HG02981 (cell line): Measurements from ENCODE around the gene CDC42BPB.
A peak's percentile ranks its signal among the peaks of the same experiment; 100 is the strongest.

Experiments
- ATAC-seq: cut with Tn5 transposase; IDR thresholded peaks from one replicate; pipeline ENCODE4 v1.9.1; 2021; ENCODE audit warnings: mild to moderate bottlenecking, moderate library complexity; ENCODE audit not compliant: unreplicated experiment

CDC42BPB gene

DNA sequence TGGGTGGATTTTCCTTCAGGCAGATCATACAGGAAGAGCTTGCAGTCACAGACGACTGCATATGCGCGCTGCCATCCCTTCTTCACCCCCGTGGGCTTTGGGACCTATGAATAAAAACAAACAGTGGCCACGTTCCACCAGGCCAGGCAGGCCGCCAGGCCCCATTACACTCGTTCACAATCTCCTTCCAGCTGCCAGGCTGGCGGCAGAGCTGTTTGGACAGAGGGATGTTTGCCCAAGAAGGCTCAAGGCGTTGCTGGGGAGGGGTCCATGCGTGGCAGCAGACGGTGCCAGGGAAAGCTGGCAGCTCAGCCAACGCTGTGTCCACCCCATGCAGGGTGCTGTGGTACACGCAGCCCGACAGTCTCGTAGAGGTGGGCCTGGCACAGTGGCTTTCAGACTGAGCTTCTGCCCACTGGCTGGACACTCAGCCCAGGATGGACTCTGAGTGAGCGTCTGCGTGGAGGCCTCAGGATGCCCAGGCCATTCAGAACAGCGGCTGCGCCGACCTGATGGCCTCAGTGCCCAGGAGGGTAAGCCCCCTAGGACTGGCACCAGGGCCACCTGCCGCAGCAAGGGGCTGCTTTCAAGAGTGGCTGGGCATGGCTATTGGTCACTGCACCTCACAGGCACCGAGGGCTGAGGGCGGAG is 107.4 kb downstream of the CDC42BPB start:
- no peak for ATAC-seq

GRCh38 chr14:102949062-102949800 is 108.1 kb downstream of the CDC42BPB start:
- ATAC-seq: peak; percentile 57

- no peak for ATAC-seq
Measured at GRCh38 chr14:102948698-102949061, 108.7 kb downstream of the CDC42BPB start.

GRCh38 chr14:102947321-102948103 is 109.8 kb downstream of the CDC42BPB start:
- no peak for ATAC-seq

DNA sequence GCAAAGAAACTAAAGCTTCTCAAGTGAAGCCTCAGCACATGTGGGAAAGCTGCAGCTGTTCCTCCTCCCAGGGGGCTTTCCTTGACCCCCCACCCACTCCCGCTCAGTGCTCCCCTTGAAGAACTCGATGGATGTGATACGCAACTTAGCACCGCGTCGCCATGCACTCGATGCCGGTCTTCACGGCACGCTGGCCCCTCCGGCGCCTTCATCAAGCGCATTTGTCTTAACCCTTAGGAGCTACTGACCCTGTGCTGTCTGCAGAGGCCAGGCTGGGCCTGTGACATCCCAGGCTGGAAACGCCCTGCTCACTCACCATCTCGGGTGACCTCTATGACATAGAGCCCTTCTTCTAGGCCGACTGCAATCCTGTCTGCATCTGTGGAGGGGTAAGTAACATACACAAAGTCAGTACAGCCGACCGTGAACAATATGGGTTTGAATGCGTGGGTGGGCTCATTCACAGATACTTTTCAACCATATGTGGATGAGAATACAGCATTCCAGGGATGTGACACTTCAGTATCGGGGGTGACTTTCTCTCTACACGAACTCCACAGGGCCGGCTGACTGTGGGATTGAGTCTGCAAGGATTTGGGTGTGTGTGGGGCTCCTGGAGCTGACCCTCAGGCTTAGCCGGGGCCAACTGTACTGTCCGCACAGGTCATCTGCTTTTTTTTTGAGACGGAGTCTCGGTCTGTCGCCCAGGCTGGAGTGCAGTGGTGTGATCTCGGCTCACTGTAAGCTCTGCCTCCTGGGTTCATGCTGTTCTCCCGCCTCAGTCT is 111.8 kb downstream of the CDC42BPB start:
- ATAC-seq: no peak

DNA sequence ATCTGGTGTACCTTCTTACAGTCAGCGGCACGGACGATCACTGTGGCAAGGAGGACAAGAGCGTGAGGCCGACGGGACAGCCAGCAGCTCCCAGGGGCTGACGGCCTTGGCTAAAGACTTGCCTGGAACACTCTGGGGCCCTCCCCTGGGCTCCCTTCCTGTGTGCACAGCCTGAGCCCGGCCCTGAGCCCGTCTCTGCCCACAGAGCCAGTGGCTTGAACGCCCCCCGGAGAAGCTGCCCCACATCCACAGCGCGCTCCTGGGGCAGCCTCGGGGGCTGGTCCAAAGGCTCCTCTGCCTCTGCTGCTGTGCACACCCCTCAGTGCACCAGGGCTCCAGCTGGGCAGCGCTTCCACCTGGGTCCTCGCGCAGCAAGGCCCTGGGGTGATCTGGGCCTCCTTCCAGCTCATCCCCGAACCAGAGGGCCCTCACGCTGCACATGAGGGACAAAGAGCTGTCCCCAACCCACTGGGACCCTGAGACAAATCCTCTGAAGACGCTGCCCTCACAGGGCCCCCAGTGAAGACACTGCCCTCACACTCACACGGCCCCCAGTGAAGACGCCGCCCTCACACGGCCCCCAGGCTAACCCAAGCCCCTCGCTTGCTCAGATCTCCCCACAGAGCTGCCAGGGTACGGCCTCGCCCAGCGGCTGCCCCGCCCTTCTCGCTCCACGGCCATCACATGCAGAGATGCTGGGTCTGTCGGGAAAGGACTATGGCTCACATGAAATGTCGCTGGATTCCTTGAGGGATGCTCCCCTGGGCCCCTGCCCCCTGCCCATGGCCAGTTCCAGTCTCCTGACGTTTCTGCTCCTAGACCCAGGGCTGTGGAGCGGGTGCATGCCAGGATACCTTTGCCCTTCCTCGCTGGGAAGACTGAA is 112.7 kb downstream of the CDC42BPB start:
- ATAC-seq: no peak

DNA sequence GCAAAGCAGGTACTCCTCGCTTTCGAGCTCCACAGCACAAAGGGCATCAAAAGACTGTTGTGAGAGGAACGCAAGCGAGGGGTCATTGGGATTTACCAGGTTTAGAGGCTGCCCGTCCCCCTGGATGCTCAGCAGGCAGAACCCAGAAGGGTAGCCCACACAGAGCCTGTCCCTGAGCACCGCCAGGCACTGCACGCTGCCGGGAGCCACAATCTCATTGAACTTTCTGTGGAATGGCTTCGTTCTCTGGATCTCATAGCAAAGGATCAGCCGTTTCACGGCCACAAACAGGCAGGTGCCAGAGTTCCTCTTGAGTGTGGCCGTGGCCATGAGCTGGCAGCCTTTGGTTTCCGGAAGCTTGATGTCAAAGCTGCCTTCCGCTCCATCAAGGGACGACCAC is 113.4 kb downstream of the CDC42BPB start:
- ATAC-seq: no peak

GRCh38 chr14:102943454-102943853 is 113.9 kb downstream of the CDC42BPB start:
- no peak for ATAC-seq

GRCh38 chr14:102942069-102942468 is 115.3 kb downstream of the CDC42BPB start:
- ATAC-seq: no peak

- no peak for ATAC-seq
Measured at GRCh38 chr14:102941419-102942011, 115.8 kb downstream of the CDC42BPB start.

GRCh38 chr14:102940729-102941362 is 116.5 kb downstream of the CDC42BPB start:
- no peak for ATAC-seq

- no peak for ATAC-seq
Measured at GRCh38 chr14:102939820-102940561, 117.4 kb downstream of the CDC42BPB start.

- no peak for ATAC-seq
Measured at GRCh38 chr14:102939329-102939728, 118.0 kb downstream of the CDC42BPB start.

DNA sequence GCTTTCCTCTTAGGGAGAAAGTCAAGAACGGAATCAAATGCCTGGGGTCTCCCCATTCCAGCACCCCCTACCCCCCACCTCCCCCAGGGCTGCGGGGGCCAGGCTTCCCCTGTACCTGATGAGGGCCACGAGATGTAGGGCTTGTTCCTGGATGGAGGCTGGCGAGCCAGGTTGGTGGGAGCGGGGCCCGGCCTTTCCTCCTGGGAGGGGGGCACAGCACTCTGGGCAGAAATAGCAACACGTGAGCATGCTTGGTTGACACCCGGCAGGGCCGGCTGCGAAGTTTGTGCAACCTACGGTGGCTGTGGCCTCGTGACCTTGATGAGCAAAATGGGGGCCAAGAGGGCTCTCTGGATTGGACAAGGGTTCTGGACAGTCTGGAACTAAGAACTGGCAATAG is 119.2 kb downstream of the CDC42BPB start:
- ATAC-seq: no peak

DNA sequence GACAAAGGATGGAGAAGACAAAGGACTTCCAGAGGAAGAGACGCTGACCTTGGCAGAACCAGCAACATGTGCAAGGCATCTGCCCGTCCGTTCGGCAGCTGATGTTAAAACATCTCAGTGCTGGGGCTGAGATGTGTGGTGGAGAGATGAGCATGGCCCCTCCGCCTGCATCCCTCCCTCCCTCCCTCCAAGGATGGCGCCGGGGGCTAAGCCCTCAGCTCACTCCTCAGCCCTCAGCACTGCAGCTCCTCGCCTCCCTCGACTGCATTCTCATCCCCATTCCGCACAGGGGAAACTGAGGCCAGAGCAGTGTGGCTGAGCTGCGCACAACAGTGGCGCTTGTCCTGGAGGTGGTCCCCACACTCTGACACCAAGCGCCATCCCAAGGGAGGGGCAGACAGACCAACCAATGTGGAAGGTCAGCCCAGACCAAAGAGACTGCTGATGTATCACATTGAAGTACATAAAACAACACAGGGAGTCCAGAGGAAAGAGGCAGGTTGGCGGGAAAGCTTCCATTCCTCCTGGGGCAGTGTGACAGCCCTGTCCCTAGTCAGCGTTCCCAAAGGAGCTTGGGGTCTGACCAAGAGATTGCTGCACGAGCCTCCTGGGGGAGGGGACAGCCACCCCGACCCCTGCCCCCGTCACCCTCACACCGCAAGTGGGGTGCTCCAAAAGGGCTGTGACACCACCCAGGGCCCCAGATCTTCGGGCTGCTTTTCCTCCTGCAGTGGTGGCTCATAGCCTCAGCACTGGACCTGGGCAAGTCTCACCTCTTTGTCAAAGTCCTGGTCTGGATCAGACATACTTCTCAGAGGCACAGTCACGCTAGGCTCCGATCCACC is 119.8 kb downstream of the CDC42BPB start:
- ATAC-seq: no peak

GRCh38 chr14:102935756-102936155 is 121.6 kb downstream of the CDC42BPB start:
- no peak for ATAC-seq

- no peak for ATAC-seq
Measured at GRCh38 chr14:102933618-102934231, 123.6 kb downstream of the CDC42BPB start.
